HFF-Myc (cell line): Measurements from ENCODE around the gene SCRN2.

Experiments used
- DNase-seq: peaks from one replicate; pipeline ENCODE4 v3.0.0-alpha.2; 2011; ENCODE audit warnings: low read depth; ENCODE audit errors: extremely low read depth
- H3K4me3 ChIP-seq: replicated peaks from 2 replicates; pipeline ENCODE4 v1.5.1; 2011; ENCODE audit warnings: low read depth, mild to moderate bottlenecking, control low read depth, low read length
- CTCF ChIP-seq: IDR thresholded peaks from 2 replicates; pipeline ENCODE4 v1.5.1; 2012; ENCODE audit warnings: mild to moderate bottlenecking, low read depth, low read length, control low read depth; ENCODE audit errors: missing control alignments

SCRN2 gene

GRCh38 chr17:47800686-47801085 lies 40.4 kb downstream of the SCRN2 start:
- TF ChIP-seq CTCF, result no peak
- H3K4me3 ChIP-seq, result no peak overlapping the region
- no peak for DNase-seq

GRCh38 chr17:47797797-47798196 lies 43.3 kb downstream of the SCRN2 start:
- DNase-seq, result no peak
- no peak for TF ChIP-seq CTCF
- no peak overlapping the region for H3K4me3 ChIP-seq

GRCh38 chr17:47792979-47793378 lies 48.1 kb downstream of the SCRN2 start:
- no peak overlapping the region for H3K4me3 ChIP-seq
- no peak for TF ChIP-seq CTCF
- no peak for DNase-seq

- no peak overlapping the region for H3K4me3 ChIP-seq
- TF ChIP-seq CTCF, result no peak
- DNase-seq, result no peak
Measured at GRCh38 chr17:47792457-47792856, 48.6 kb downstream of the SCRN2 start.

- no peak for DNase-seq
- no peak overlapping the region for H3K4me3 ChIP-seq
- TF ChIP-seq CTCF, result no peak
Measured at GRCh38 chr17:47791025-47791424, 50.0 kb downstream of the SCRN2 start.

GRCh38 chr17:47789611-47790561 lies 51.2 kb downstream of the SCRN2 start:
- H3K4me3 ChIP-seq, result peak overlapping the region; percentile 15; the same call in 1 of the 2 replicates
- DNase-seq, result no peak
- TF ChIP-seq CTCF, result peak; percentile 41
